AG04450 (cell line): ENCODE results near the gene SEPHS2. TPM values are rescaled to one million over a fixed set of nuclear protein-coding genes. Genes with fewer than 3 reads are reported as not detected.

Source experiments
- CTCF ChIA-PET: fragments of 300-600, 350-600 bp; formaldehyde crosslinking; extraction: SDS; loops from one replicate; lab custom pipeline; 2022; ENCODE audit warnings: antibody characterized with exemption, inconsistent platforms; lab: Charles Lee
- POLR2A ChIA-PET: fragments of 350-600 bp; formaldehyde crosslinking; extraction: SDS; loops from one replicate; lab custom pipeline; 2021; ENCODE audit warnings: antibody characterized with exemption, inconsistent platforms; lab: Yijun Ruan, JAX
- DNase-seq: peaks from one replicate; pipeline ENCODE4 v3.0.0-alpha.2; 2011; ENCODE audit warnings: low read depth, low spot score
- H3K27ac ChIP-seq: one replicate; pipeline ENCODE4 v1.5.1; 2012; ENCODE audit warnings: low read depth, low read length, control low read depth
- H3K27me3 ChIP-seq: one replicate; pipeline ENCODE4 v1.6.0; 2012; ENCODE audit warnings: low read length; ENCODE audit not compliant: control insufficient read depth, insufficient read depth
- H3K4me3 ChIP-seq: 2 replicates; pipeline ENCODE4 v1.5.1; 2011; ENCODE audit warnings: mild to moderate bottlenecking, low read depth, low read length, control low read depth
- H3K9me3 ChIP-seq: 2 replicates; pipeline ENCODE4 v1.5.1; 2012; ENCODE audit warnings: low read length; ENCODE audit not compliant: control insufficient read depth, insufficient read depth
- polyA plus RNA-seq: library from polyadenylated mRNA; depleted of rRNA; stranded (reverse); fragments of >200 nt; gene quantifications from 2 replicates; pipeline ENCODE4 v1.2.3, GENCODE V29; 2011
- TF ChIP-seq, protein P1 (sequence below): IDR thresholded peaks from 2 replicates; pipeline ENCODE4 v1.5.1; 2011; ENCODE audit warnings: low read depth, low read length, control low read depth, inconsistent platforms

The SEPHS2 gene
- polyA plus RNA-seq, 1 experiment: 47.1 TPM

DNA sequence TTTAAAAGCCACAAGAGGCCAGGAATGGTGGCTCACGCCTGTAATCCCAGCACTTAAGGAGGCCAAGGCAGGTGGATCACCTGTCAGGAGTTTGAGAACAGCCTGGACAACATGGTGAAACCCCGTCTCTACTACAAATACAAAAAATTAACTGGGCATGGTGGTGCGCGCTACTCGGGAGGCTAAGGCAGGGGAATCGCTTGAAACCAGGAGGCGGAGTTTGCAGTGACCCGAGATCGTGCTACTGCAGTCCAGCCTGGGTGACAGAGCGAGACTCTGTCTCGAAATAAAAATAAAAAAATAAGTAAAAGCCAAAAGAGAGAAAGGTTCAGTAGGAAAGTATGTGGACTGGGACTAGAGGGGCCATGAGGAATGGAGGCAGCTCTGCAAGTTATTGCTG is 13.8 kb upstream of the SEPHS2 start:
- Histone ChIP-seq H3K27me3 (peaks cover 13% of the 10 kb centered on the region), H3K27ac (no peak overlapping the region), H3K9me3 (no peaks in the 10 kb centered on the region), H3K4me3 (no peak overlapping the region)
- ChIA-PET CTCF (no interaction called here), POLR2A (interaction anchor here (0.6 kb wide), 1 partner anchor 43 kb away, joined by 7 read pairs; no protein-coding TSS in a partner anchor)
- TF ChIP-seq, protein P1, sequence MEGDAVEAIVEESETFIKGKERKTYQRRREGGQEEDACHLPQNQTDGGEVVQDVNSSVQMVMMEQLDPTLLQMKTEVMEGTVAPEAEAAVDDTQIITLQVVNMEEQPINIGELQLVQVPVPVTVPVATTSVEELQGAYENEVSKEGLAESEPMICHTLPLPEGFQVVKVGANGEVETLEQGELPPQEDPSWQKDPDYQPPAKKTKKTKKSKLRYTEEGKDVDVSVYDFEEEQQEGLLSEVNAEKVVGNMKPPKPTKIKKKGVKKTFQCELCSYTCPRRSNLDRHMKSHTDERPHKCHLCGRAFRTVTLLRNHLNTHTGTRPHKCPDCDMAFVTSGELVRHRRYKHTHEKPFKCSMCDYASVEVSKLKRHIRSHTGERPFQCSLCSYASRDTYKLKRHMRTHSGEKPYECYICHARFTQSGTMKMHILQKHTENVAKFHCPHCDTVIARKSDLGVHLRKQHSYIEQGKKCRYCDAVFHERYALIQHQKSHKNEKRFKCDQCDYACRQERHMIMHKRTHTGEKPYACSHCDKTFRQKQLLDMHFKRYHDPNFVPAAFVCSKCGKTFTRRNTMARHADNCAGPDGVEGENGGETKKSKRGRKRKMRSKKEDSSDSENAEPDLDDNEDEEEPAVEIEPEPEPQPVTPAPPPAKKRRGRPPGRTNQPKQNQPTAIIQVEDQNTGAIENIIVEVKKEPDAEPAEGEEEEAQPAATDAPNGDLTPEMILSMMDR: no peak
- DNase-seq: no peak

DNA sequence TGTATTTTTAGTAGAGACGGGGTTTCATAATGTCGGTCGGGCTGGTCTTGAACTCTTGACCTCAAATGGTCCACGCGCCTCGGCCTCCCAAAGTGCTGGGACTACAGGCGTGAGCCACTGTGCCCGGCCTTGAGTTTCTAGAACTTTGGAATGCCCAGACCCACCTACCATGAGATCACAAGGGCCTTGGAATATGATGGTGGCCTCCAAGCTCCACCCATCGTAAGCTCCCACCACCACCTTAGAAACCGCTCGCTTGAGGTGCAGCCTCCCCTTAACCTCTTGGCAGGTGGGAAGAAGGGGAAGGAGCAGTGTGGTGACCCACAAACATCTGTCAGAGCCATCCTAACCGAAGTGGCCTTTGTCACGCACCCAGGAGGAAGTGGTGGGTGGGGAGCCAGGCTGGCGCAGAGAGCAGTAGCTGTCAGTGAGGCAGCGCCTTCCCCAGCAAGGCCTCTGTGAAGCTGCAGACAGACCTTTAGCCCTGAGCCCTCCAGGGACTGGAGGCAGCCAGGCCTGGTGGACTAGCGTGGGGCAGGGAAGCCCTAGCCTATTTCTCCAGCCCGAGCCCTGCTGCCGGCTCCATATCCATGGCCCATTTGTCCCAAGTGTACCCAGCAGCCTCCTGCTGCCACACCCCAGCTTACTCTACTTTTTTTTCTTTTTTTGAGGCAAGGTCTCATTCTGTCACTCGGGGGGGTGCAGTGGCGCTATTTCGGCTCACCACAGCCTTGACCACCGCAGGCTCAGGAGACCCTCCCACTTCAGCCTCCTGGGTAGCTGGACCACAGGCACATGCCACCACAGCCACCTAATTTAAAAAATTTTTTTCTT is 13.1 kb upstream of the SEPHS2 start:
- no peak overlapping the region for H3K27ac ChIP-seq
- no peak overlapping the region for H3K4me3 ChIP-seq
- H3K9me3 ChIP-seq: no peaks in the 10 kb centered on the region
- ChIA-PET POLR2A (interaction anchor here (0.6 kb wide), 1 partner anchor 42 kb away, joined by 7 read pairs; no protein-coding TSS in a partner anchor), CTCF (no interaction called here)
- DNase-seq: no peak
- peaks cover 18% of the 10 kb centered on the region for H3K27me3 ChIP-seq
- TF ChIP-seq, protein P1: no peak

DNA sequence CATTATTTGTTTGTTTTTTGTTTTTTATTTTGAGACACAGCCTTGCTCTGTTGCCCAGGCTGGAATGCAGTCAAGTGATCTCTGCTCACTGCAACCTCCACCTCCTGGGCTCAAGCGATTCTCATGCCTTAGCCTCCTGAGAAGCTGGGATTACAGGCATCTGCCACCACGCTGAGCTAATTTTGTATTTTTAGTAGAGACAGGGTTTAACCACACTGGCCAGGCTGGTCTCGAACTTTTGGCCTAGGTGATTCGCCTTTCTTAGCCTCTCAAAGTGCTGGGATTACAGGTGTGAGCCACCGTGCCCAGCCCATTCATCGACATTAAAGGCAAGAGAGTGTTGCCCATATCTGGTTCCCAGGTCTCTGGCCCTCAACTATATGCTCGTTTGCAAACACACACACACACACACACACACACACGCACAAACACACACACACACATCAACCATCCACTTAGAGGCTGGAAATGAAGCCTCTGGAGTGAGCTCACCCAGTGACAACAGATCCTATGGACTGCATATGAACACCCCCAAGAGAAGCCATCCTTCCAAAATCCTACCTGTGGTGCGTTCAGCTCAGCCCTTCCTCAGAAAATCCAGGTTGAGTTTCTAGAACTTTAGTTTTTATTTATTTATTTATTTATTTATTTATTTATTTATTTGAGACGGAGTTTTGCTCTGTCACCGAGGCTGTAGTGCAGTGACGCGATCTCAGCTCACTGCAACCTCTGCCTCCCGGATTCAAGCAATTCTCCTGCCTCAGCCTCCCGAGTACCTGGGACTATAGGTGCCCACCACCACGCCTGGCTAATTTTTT is 12.3 kb upstream of the SEPHS2 start:
- H3K27ac ChIP-seq: no peak overlapping the region
- DNase-seq: no peak
- H3K9me3 ChIP-seq: no peaks in the 10 kb centered on the region
- ChIA-PET POLR2A (no interaction called here), CTCF (interaction anchor here (2.2 kb wide), 1 partner anchor 171 kb away, joined by 5 read pairs; no protein-coding TSS in a partner anchor)
- H3K4me3 ChIP-seq: no peak overlapping the region
- peaks cover 19% of the 10 kb centered on the region for H3K27me3 ChIP-seq
- TF ChIP-seq, protein P1: no peak

DNA sequence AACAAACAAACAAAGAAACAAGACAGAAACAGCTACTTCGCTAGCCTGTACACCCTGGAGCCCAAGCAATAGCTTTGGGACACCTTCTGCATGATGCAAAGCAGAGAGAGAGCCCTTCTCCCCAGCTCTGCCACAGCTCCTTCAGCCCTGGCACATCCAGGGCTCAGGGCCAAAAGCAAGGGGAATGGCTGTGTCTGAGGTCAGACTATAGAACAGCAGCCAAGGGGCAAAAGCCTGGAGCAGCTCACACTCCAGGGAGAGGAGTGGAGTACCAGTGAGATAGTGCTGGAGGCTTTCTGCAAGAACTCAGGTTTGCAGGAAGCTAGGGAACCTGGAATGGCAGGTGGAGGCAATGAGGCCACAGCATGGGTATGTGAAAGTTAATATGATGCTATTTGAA is 11.6 kb upstream of the SEPHS2 start:
- ChIA-PET POLR2A (no interaction called here), CTCF (interaction anchor here (2.2 kb wide), 1 partner anchor 172 kb away, joined by 5 read pairs; no protein-coding TSS in a partner anchor)
- no peak for DNase-seq
- Histone ChIP-seq H3K9me3 (no peaks in the 10 kb centered on the region), H3K27me3 (peaks cover 20% of the 10 kb centered on the region), H3K4me3 (no peak overlapping the region), H3K27ac (no peak overlapping the region)
- TF ChIP-seq, protein P1: no peak
